H1 (cell line): Measurements from ENCODE around the gene PXN. TPM values are rescaled to one million over a fixed set of nuclear protein-coding genes. Genes with fewer than 3 reads are reported as not detected.

Experiments used
- FOSL1 ChIP-seq: IDR thresholded peaks from 2 replicates; pipeline ENCODE4 v1.6.1; 2011; ENCODE audit warnings: mild to moderate bottlenecking, low read depth, low read length, moderate library complexity; ENCODE audit not compliant: insufficient read depth
- HDAC2 ChIP-seq, 2 experiments: fragments of 300-600 bp in 1 of 2; sonication (generic) in 1 of 2; IDR thresholded peaks; 2 replicates each; pipeline ENCODE4 v1.6.1; 2011 to 2012; ENCODE audit warnings: low read depth in 2 of 2, low read length in 2 of 2, mild to moderate bottlenecking in 2 of 2, moderate library complexity in 2 of 2, borderline replicate concordance in 1 of 2, inconsistent platforms in 1 of 2
- polyA plus RNA-seq, 7 experiments: library from polyadenylated mRNA; depleted of rRNA in 3 of 7; stranded (reverse) in 5 of 7; unstranded in 2 of 7; fragments of >200 nt in 5 of 7; fragments of 200-250 nt in 2 of 7; gene quantifications; 1 replicate in 5 of 7; 2 replicates in 1 of 7; 4 replicates in 1 of 7; pipeline versions ENCODE4 v1.2.1 to v1.2.3, GENCODE V29; 2011 to 2013; ENCODE audit warnings: missing spikeins in 2 of 7, mixed read lengths in 2 of 7
- total RNA-seq: library from RNA; stranded (reverse); fragmentation: NEBNext Ultra II Directional; extraction: Animal tissue kit (Norgen Biotek cat#: 25700); gene quantifications from 2 replicates; pipeline ENCODE4 v1.2.1, GENCODE V29; 2021

Gene PXN
- total and polyA plus RNA-seq, 2 of the 8 experiments (the other 6 are each of a cell fraction or from before 2014, with no cell fraction given) = 51.0 to 105 TPM

DNA sequence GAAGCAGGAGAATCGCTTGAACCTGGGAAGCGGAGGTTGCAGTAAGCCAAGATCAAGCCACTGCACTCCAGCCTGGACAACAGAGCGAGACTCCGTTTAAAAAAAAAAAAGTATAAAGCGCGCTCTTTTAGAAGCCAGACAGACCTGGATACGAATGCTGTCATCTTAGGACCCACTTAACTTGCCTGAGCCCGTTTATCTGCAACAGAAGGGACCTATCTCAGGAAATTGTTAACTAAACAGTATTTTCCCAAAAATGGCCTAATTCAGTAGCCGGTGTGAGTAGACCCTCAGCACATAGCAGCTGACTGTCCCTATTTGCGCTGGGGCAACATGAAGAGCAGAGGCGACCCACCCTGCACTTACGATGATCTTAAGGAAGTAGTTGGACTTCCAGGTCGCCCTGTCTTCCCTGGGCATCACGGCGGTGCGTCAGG is 65.1 kb downstream of the PXN start (continued):
- TF ChIP-seq HDAC2 (IDR thresholded peaks at IDR 0.05; ENCODE audit: borderline replicate concordance in 1 of 2, low read depth in 2 of 2, low read length in 2 of 2) = 0 out of 4 replicates have a peak, but pooled peaks of 1 of the 2 experiments have one; percentile 12
- no peak for TF ChIP-seq FOSL1
